ENCODE results near the gene MTNR1A. TPM values are rescaled to one million over a fixed set of nuclear protein-coding genes. Genes with fewer than 3 reads are reported as not detected.

Gene MTNR1A
- total RNA-seq, 1 donor from 2014 or later: not detected

GRCh38 chr4:186581421-186581820 lies 26.1 kb upstream of the MTNR1A start:
- intact Hi-C loops (cut with DNase I): loop anchor here (10.0 kb wide), 1 partner anchor 287 kb away; no protein-coding TSS in a partner anchor
- no peak for ATAC-seq

GRCh38 chr4:186580669-186581068 lies 25.3 kb upstream of the MTNR1A start:
- no peak overlapping the region for H3K27ac ChIP-seq
- H3K4me3 ChIP-seq: no peak overlapping the region
- no peaks in the 10 kb centered on the region for H3K27me3 ChIP-seq
- intact Hi-C loops (cut with DNase I): loop anchor here (10.0 kb wide), 1 partner anchor 286 kb away; no protein-coding TSS in a partner anchor
- no peak for DNase-seq
- TF ChIP-seq CTCF (IDR thresholded peaks at IDR 0.05): no peak
- ATAC-seq: no peak
- no peaks in the 10 kb centered on the region for H3K9me3 ChIP-seq
- H3K36me3 ChIP-seq: no peaks in the 10 kb centered on the region
- no peaks in the 10 kb centered on the region for H3K4me1 ChIP-seq

More at GRCh38 chr4:186581421-186581820, 26.1 kb upstream of the MTNR1A start:
- no peaks in the 10 kb centered on the region for H3K4me1 ChIP-seq
- no peaks in the 10 kb centered on the region for H3K36me3 ChIP-seq
- no peak for DNase-seq
- H3K27me3 ChIP-seq: no peaks in the 10 kb centered on the region
- H3K9me3 ChIP-seq: no peaks in the 10 kb centered on the region
- TF ChIP-seq CTCF (IDR thresholded peaks at IDR 0.05): no peak
- H3K4me3 ChIP-seq: no peak overlapping the region
- H3K27ac ChIP-seq: no peak overlapping the region

GRCh38 chr4:186570193-186570996 lies 15.0 kb upstream of the MTNR1A start:
- no peak overlapping the region for H3K27ac ChIP-seq
- peak overlapping the region; percentile 1 for H3K4me3 ChIP-seq
- H3K27me3 ChIP-seq: no peaks in the 10 kb centered on the region
- H3K4me1 ChIP-seq: no peaks in the 10 kb centered on the region
- DNase-seq (no peak), ATAC-seq (peak; percentile 72)
- intact Hi-C loops (cut with DNase I): no loop called here
- no peak for TF ChIP-seq CTCF (IDR thresholded peaks at IDR 0.05)
- no peaks in the 10 kb centered on the region for H3K9me3 ChIP-seq
- H3K36me3 ChIP-seq: no peaks in the 10 kb centered on the region

GRCh38 chr4:186569533-186570192 lies 14.3 kb upstream of the MTNR1A start:
- DNase-seq (no peak), ATAC-seq (no peak)
- Histone ChIP-seq H3K27ac (no peak overlapping the region), H3K4me3 (peak overlapping the region; percentile 1), H3K9me3 (no peaks in the 10 kb centered on the region), H3K36me3 (no peaks in the 10 kb centered on the region), H3K4me1 (no peaks in the 10 kb centered on the region), H3K27me3 (no peaks in the 10 kb centered on the region)
- intact Hi-C loops (cut with DNase I): no loop called here
- no peak for TF ChIP-seq CTCF (IDR thresholded peaks at IDR 0.05)

GRCh38 chr4:186566068-186566467 lies 10.7 kb upstream of the MTNR1A start:
- no peak overlapping the region for H3K4me3 ChIP-seq
- TF ChIP-seq CTCF (IDR thresholded peaks at IDR 0.05): no peak
- H3K9me3 ChIP-seq: no peaks in the 10 kb centered on the region
- no peaks in the 10 kb centered on the region for H3K36me3 ChIP-seq
- H3K27ac ChIP-seq: no peak overlapping the region
- ATAC-seq (no peak), DNase-seq (no peak)
- no peaks in the 10 kb centered on the region for H3K27me3 ChIP-seq
- no peaks in the 10 kb centered on the region for H3K4me1 ChIP-seq
- intact Hi-C loops (cut with DNase I): no loop called here
